Heart left ventricle (tissue), 16 donors: ENCODE data around the gene DAND5. TPM values are rescaled to one million over a fixed set of nuclear protein-coding genes. Genes with fewer than 3 reads are reported as not detected.
A peak's percentile ranks its signal among the peaks of the same experiment; 100 is the strongest.

Experiments used
- ATAC-seq, 4 donors: fragments of 200-7000 bp; cut with Tn5 transposase; one replicate each; pipeline ENCODE4 v1.9.1; 2020 to 2022; ENCODE audit warnings: moderate library complexity in 4 of 4, mild to moderate bottlenecking in 3 of 4, moderate number of reproducible peaks in 1 of 4
- DNase-seq, 5 donors: peaks; one replicate each; pipeline ENCODE4 v3.0.0-alpha.2; 2020
- H3K27ac ChIP-seq, 12 donors: fragments of 200-600 bp; sonication (generic) in 4 of 12; one replicate each; pipeline versions ENCODE4 v1.5.0 to v1.8.0; 2016 to 2022; ENCODE audit warnings: mild to moderate bottlenecking in 2 of 12
- H3K27me3 ChIP-seq, 9 donors: fragments of 200-600 bp; sonication (generic) in 2 of 9; one replicate each; pipeline versions ENCODE4 v1.5.1 to v1.8.0; 2016 to 2022; ENCODE audit warnings: mild to moderate bottlenecking in 3 of 9
- H3K36me3 ChIP-seq, 9 donors: fragments of 200-600 bp; sonication (generic) in 2 of 9; one replicate each; pipeline versions ENCODE4 v1.5.0 to v1.8.0; 2018 to 2022; ENCODE audit warnings: mild to moderate bottlenecking in 2 of 9
- H3K4me1 ChIP-seq, 12 donors: fragments of 200-600 bp; sonication (generic) in 4 of 12; one replicate each; pipeline versions ENCODE4 v1.5.0 to v1.8.0; 2016 to 2022; ENCODE audit warnings: mild to moderate bottlenecking in 3 of 12
- H3K4me3 ChIP-seq, 12 donors: fragments of 200-600 bp; sonication (generic) in 4 of 12; one replicate each; pipeline versions ENCODE4 v1.5.0 to v1.8.0; 2017 to 2022; ENCODE audit warnings: mild to moderate bottlenecking in 9 of 12, moderate library complexity in 4 of 12
- H3K9me3 ChIP-seq, 12 donors: fragments of 200-600 bp; sonication (generic) in 4 of 12; one replicate each; pipeline versions ENCODE4 v1.5.0 to v1.8.0; 2016 to 2022; ENCODE audit warnings: mild to moderate bottlenecking in 1 of 12
- POLR2A ChIP-seq, 2 donors: fragments of 450-650 bp; IDR thresholded peaks; one replicate each; pipeline ENCODE4 v1.6.1; 2017; ENCODE audit warnings: antibody characterized with exemption in 2 of 2, mild to moderate bottlenecking in 2 of 2, moderate library complexity in 2 of 2
- WGBS, 4 donors: extraction: QIAGEN DNeasy Blood & Tissue Kit in 2 of 4; methylation state at CpG; one replicate each; pipeline versions ENCODE4 v1.1.5 to v1.1.7; 2013 to 2018; 5-methylcytosine and 5-hydroxymethylcytosine counted together
- intact Hi-C, 10 donors: fragments of 100-400 bp; cut with DNase I; formaldehyde crosslinking; loops; one replicate each; pipeline versions ENCODE4 v1.11.1 to v1.14.2; 2022
- polyA plus RNA-seq, 2 donors: library from polyadenylated mRNA; stranded (reverse); fragments of 200-250 nt; gene quantifications; one replicate each; pipeline ENCODE4 v1.2.3, GENCODE V29; 2013
- total RNA-seq, 9 donors: library from RNA; depleted of rRNA in 2 of 9; stranded (reverse); fragments of >200 nt in 2 of 9; fragmentation: NEBNext Ultra II Directional in 3 of 9; extraction: Animal tissue kit (Norgen Biotek cat#: 25700) in 3 of 9; gene quantifications; one replicate each; pipeline versions ENCODE4 v1.1.0 to v1.2.4, GENCODE V29; 2016 to 2023
- TF ChIP-seq, protein P1 (sequence below), 12 donors: fragments of 200-600 bp; sonication (generic) in 4 of 12; IDR thresholded peaks; one replicate each; pipeline versions ENCODE4 v1.5.0 to v1.8.0; 2018 to 2022; ENCODE audit warnings: antibody characterized with exemption in 12 of 12, mild to moderate bottlenecking in 5 of 12
- donor health status: ischemic (EF 13 %, LVEDD 7.1; RV severe dilation, severe dysfunction).
- donor health status: healthy with polysubstance abuse.
- donor health status: DM: no; HTN: yes; CAD: no.
- donor health status: DM: no; HTN: no; CAD: no.
- donor health status: ischemic (EF 25% LVEDD 6.9; RV normal size, moderate dysfunction).
- donor health status: ischemic (EF 25% LVEDD 5.7; RV mildly dilated, moderate dysfunction).
- donor health status: healthy.
- donor health status: DM: yes; HTN: yes; CAD: no.
- donor health status: ischemic (EF 35%, LVEDD 5.7; RV mildly dilated, moderate dysfunction).
- donor health status: nonischemic (EF 11% LVEDD 7.7; RV severe dilation, severe dysfunction).
- donor health status: DM: yes; HTN: yes; CAD: no.
- donor health status: PGD.
- donor health status: ischemic (EF 29% LVEDD 5.4; RV normal size, mild dysfunction).
- donor health status: nonischemic (EF 23%, LVEDD 6.1; RV moderate dilation, normal function).

DAND5 gene
- total and polyA plus RNA-seq, 11 donors, result 1.4 to 13.6 (median 8.4) TPM

DNA sequence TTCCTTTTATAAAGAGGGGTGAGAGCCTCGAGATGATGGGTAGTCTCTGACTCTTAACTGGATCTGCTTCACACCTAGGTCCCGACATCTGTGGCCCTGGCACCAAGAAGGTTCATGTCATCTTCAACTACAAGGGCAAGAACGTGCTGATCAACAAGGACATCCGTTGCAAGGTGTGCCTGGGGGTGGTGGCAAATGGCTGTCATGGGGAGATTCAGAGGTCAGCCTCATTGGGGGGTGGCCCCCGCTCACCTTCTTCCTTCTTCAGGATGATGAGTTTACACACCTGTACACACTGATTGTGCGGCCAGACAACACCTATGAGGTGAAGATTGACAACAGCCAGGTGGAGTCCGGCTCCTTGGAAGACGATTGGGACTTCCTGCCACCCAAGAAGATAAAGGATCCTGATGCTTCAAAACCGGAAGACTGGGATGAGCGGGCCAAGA is 29.4 kb upstream of the DAND5 start:
- 43 to 50% (median 50%) methylated on average over 9 to 10 of the region's 10 CpGs for WGBS, 4 donors
- TF ChIP-seq, protein P1, sequence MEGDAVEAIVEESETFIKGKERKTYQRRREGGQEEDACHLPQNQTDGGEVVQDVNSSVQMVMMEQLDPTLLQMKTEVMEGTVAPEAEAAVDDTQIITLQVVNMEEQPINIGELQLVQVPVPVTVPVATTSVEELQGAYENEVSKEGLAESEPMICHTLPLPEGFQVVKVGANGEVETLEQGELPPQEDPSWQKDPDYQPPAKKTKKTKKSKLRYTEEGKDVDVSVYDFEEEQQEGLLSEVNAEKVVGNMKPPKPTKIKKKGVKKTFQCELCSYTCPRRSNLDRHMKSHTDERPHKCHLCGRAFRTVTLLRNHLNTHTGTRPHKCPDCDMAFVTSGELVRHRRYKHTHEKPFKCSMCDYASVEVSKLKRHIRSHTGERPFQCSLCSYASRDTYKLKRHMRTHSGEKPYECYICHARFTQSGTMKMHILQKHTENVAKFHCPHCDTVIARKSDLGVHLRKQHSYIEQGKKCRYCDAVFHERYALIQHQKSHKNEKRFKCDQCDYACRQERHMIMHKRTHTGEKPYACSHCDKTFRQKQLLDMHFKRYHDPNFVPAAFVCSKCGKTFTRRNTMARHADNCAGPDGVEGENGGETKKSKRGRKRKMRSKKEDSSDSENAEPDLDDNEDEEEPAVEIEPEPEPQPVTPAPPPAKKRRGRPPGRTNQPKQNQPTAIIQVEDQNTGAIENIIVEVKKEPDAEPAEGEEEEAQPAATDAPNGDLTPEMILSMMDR (IDR thresholded peaks at IDR 0.05), result no peak
- TF ChIP-seq POLR2A (IDR thresholded peaks at IDR 0.05), result no peak
- no peak for DNase-seq
- ATAC-seq, result no peak
- intact Hi-C loops, result loop anchor here in 2 of 10 donors (2.0 to 10.0 kb wide), 2 partner anchors 49 to 55 kb away; partner anchors contain the start of genes DNASE2 (in 1 of the 2), GCDH (in 1 of the 2) and KLF1 (in 1 of the 2)
- Histone ChIP-seq H3K4me1 (peaks cover 6 to 68% (median 36%) of the 10 kb centered on the region in 12 donors), H3K9me3 (no peaks in the 10 kb centered on the region), H3K4me3 (peak overlapping the region in 9 of 12 donors; percentile 63 to 99 (median 95)), H3K36me3 (peaks cover 2 to 59% (median 53%) of the 10 kb centered on the region in 9 donors), H3K27ac (peak overlapping the region in 7 of 12 donors; percentile 42 to 96 (median 92)), H3K27me3 (no peaks in the 10 kb centered on the region)

- Histone ChIP-seq H3K4me3 (peak overlapping the region in 6 of 12 donors; percentile 81 to 98 (median 95)), H3K4me1 (peaks cover 6 to 74% (median 39%) of the 10 kb centered on the region in 12 donors)
These were observed 28.5 kb upstream of the DAND5 start for GRCh38 chr19:12940897-12941296.

GRCh38 chr19:12943437-12944044 is 25.8 kb upstream of the DAND5 start:
- Histone ChIP-seq H3K27me3 (no peaks in the 10 kb centered on the region), H3K4me1 (peaks cover 12 to 75% (median 48%) of the 10 kb centered on the region in 12 donors), H3K27ac (peak overlapping the region in 1 of 12 donors; percentile 39), H3K9me3 (no peaks in the 10 kb centered on the region), H3K36me3 (peaks cover 4 to 76% (median 64%) of the 10 kb centered on the region in 9 donors), H3K4me3 (no peak overlapping the region)
- 85 to 86% (median 85%) methylated on average over 18 of the region's 18 CpGs for WGBS, 4 donors
- DNase-seq, result no peak
- no peak for ATAC-seq
- no peak for TF ChIP-seq POLR2A (IDR thresholded peaks at IDR 0.05)
- TF ChIP-seq, protein P1 (IDR thresholded peaks at IDR 0.05), result no peak
- intact Hi-C loops, result no loop called here

More at GRCh38 chr19:12940897-12941296, 28.5 kb upstream of the DAND5 start:
- DNase-seq, result no peak
- 77 to 93% (median 84%) methylated on average over 2 of the region's 2 CpGs for WGBS, 4 donors
- no peaks in the 10 kb centered on the region for H3K9me3 ChIP-seq
- intact Hi-C loops, result no loop called here
- H3K36me3 ChIP-seq, result peaks cover 2 to 65% (median 54%) of the 10 kb centered on the region in 9 donors
- H3K27ac ChIP-seq, result peak overlapping the region in 3 of 12 donors; percentile 34 to 94 (median 42)
- TF ChIP-seq POLR2A (IDR thresholded peaks at IDR 0.05), result no peak
- no peak for ATAC-seq
- H3K27me3 ChIP-seq, result no peaks in the 10 kb centered on the region

GRCh38 chr19:12944104-12944674 is 25.2 kb upstream of the DAND5 start:
- Histone ChIP-seq H3K27me3 (no peaks in the 10 kb centered on the region), H3K36me3 (peaks cover 7 to 81% (median 70%) of the 10 kb centered on the region in 9 donors), H3K27ac (peak overlapping the region in 2 of 12 donors; percentile 96 to 97), H3K9me3 (no peaks in the 10 kb centered on the region), H3K4me3 (no peak overlapping the region), H3K4me1 (peaks cover 12 to 75% (median 48%) of the 10 kb centered on the region in 12 donors)
- WGBS, 4 donors, result 65 to 76% (median 71%) methylated on average over 2 of the region's 2 CpGs
- intact Hi-C loops, result no loop called here
- DNase-seq, result no peak
- no peak for TF ChIP-seq POLR2A (IDR thresholded peaks at IDR 0.05)
- TF ChIP-seq, protein P1 (IDR thresholded peaks at IDR 0.05), result no peak
- ATAC-seq, result no peak
